WTC11 (cell line): ENCODE measurements around the gene HDDC3. TPM values are rescaled to one million over a fixed set of nuclear protein-coding genes. Genes with fewer than 3 reads are reported as not detected.
A peak's percentile ranks its signal among the peaks of the same experiment; 100 is the strongest.

Experiments used
- ATAC-seq: fragments of 200-7000 bp; cut with Tn5 transposase; 2 replicates; pipeline ENCODE4 v1.10.0; 2021; ENCODE audit warnings: mild to moderate bottlenecking, moderate library complexity
- CTCF ChIA-PET: fragments of 300-600 bp; sonication (Branson Sonifier 250); formaldehyde crosslinking; loops from one replicate; lab custom pipeline; 2021; ENCODE audit warnings: antibody characterized with exemption; lab: Charles Lee
- POLR2A ChIA-PET: fragments of 350-600 bp; sonication (Branson Sonifier 250); formaldehyde crosslinking; loops from one replicate; lab custom pipeline; 2021; ENCODE audit warnings: antibody characterized with exemption; lab: Charles Lee
- DNase-seq: peaks from one replicate; pipeline ENCODE4 v3.0.0; 2021; ENCODE audit warnings: low spot score
- H3K27ac Mint-ChIP-seq: 2 replicates; pipeline ENCODE4 v1.8.0; 2021; ENCODE audit warnings: mixed read lengths
- H3K27me3 Mint-ChIP-seq: 2 replicates; pipeline ENCODE4 v1.8.0; 2021; ENCODE audit warnings: low read depth, mild to moderate bottlenecking, moderate library complexity, mixed read lengths
- H3K36me3 Mint-ChIP-seq: 2 replicates; pipeline ENCODE4 v1.8.0; 2021; ENCODE audit warnings: mixed read lengths
- H3K4me1 Mint-ChIP-seq: 2 replicates; pipeline ENCODE4 v1.8.0; 2022; ENCODE audit warnings: mixed read lengths
- H3K4me3 Mint-ChIP-seq: 2 replicates; pipeline ENCODE4 v1.8.0; 2021; ENCODE audit warnings: mild to moderate bottlenecking, moderate library complexity, mixed read lengths
- H3K9me3 Mint-ChIP-seq: 2 replicates; pipeline ENCODE4 v1.8.0; 2021; ENCODE audit warnings: mixed read lengths
- ARID4B ChIP-seq: sonication (generic); formaldehyde crosslinking; IDR thresholded peaks from 2 replicates; pipeline ENCODE4 v1.8.0; 2023; ENCODE audit warnings: missing genetic modification reagents, mild to moderate bottlenecking, borderline replicate concordance
- FOXP4 ChIP-seq: sonication (generic); formaldehyde crosslinking; IDR thresholded peaks from 2 replicates; pipeline ENCODE4 v1.8.0; 2022; ENCODE audit warnings: mild to moderate bottlenecking, missing genetic modification reagents
- GTF2I ChIP-seq: fragments of 250-450 bp; sonication (Bioruptor Pico); conservative IDR thresholded peaks from 2 replicates; pipeline ENCODE4 v1.4.0; 2021; ENCODE audit warnings: mild to moderate bottlenecking
- SMAD3 ChIP-seq: sonication (generic); formaldehyde crosslinking; IDR thresholded peaks from 2 replicates; pipeline ENCODE4 v1.8.0; 2022; ENCODE audit warnings: missing genetic modification reagents, mild to moderate bottlenecking, borderline replicate concordance
- SMAD4 ChIP-seq: sonication (generic); formaldehyde crosslinking; IDR thresholded peaks from 2 replicates; pipeline ENCODE4 v1.8.0; 2022; ENCODE audit warnings: mild to moderate bottlenecking, missing genetic modification reagents
- SOX15 ChIP-seq: fragments of 250-450 bp; sonication (Bioruptor Pico); IDR thresholded peaks from 2 replicates; pipeline ENCODE4 v1.9.0; 2021; ENCODE audit warnings: mild to moderate bottlenecking
- STAT6 ChIP-seq: sonication (generic); formaldehyde crosslinking; conservative IDR thresholded peaks from 2 replicates; pipeline ENCODE4 v1.8.1; 2023; ENCODE audit warnings: mild to moderate bottlenecking, low read depth, missing genetic modification reagents, moderate library complexity
- TP53 ChIP-seq: sonication (generic); formaldehyde crosslinking; IDR thresholded peaks from 2 replicates; pipeline ENCODE4 v1.8.1; 2023; ENCODE audit warnings: mild to moderate bottlenecking, missing genetic modification reagents
- USF2 ChIP-seq: sonication (generic); formaldehyde crosslinking; IDR thresholded peaks from 2 replicates; pipeline ENCODE4 v1.8.1; 2023; ENCODE audit warnings: mild to moderate bottlenecking, missing genetic modification reagents, moderate library complexity
- ZNF138 ChIP-seq: sonication (generic); formaldehyde crosslinking; conservative IDR thresholded peaks from 2 replicates; pipeline ENCODE4 v1.8.1; 2022; ENCODE audit warnings: mild to moderate bottlenecking, moderate library complexity, missing genetic modification reagents
- ZNF532 ChIP-seq: fragments of 250-450 bp; sonication (Bioruptor Pico); IDR thresholded peaks from 2 replicates; pipeline ENCODE4 v1.9.0; 2021; ENCODE audit warnings: mild to moderate bottlenecking, borderline replicate concordance
- total RNA-seq: library from RNA; stranded (reverse); gene quantifications from 3 replicates; pipeline ENCODE4 v1.2.3, GENCODE V29; 2021
- TF ChIP-seq, protein P1 (sequence below): fragments of 250-450 bp; sonication (Bioruptor Pico); conservative IDR thresholded peaks from 2 replicates; pipeline ENCODE4 v1.9.0; 2021; ENCODE audit warnings: mild to moderate bottlenecking

HDDC3 gene
- total RNA-seq, 1 experiment from 2014 or later = 16.4 TPM

DNA sequence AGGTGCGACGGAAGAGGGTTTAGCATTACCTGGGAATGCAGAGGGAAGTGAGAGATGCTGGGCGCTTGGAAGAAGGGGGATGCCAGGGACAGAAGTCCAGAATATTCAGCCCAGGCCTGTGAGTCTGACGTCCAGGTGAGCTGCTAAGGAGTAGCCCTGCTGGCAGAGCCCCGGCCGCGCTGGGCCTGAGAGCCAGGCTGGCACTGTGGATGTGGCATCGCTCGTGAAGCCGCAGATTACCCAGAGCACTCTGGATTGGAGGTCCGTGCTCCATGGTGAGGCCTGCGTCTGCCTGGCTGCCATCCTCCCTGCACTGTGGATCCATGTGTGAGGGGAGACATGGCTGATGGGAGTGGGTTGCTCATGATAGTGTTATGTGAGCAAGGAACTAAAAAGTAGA, 14.8 kb downstream of the HDDC3 start:
- H3K27me3 Mint-ChIP-seq = no peaks in the 10 kb centered on the region; the same call in 1 of the 2 replicates
- CTCF ChIA-PET = interaction anchor here (1.4 to 2.6 kb wide), 2 partner anchors 14 to 15 kb away, joined by 4 to 24 read pairs; partner anchors contain the start of genes HDDC3 and MAN2A2
- DNase-seq (no peak), ATAC-seq (no peak)
- TF ChIP-seq SMAD4 (CRISPR knock-in tag) (no peak), FOXP4 (CRISPR knock-in tag) (no peak), ZNF532 (CRISPR knock-in tag) (no peak), TP53 (CRISPR knock-in tag) (no peak), SOX15 (CRISPR knock-in tag) (no peak), GTF2I (CRISPR knock-in tag) (no peak), USF2 (CRISPR knock-in tag) (no peak), ZNF138 (CRISPR knock-in tag) (no peak), SMAD3 (CRISPR knock-in tag) (no peak), ARID4B (CRISPR knock-in tag) (no peak), STAT6 (CRISPR knock-in tag) (no peak)
- TF ChIP-seq, protein P1, sequence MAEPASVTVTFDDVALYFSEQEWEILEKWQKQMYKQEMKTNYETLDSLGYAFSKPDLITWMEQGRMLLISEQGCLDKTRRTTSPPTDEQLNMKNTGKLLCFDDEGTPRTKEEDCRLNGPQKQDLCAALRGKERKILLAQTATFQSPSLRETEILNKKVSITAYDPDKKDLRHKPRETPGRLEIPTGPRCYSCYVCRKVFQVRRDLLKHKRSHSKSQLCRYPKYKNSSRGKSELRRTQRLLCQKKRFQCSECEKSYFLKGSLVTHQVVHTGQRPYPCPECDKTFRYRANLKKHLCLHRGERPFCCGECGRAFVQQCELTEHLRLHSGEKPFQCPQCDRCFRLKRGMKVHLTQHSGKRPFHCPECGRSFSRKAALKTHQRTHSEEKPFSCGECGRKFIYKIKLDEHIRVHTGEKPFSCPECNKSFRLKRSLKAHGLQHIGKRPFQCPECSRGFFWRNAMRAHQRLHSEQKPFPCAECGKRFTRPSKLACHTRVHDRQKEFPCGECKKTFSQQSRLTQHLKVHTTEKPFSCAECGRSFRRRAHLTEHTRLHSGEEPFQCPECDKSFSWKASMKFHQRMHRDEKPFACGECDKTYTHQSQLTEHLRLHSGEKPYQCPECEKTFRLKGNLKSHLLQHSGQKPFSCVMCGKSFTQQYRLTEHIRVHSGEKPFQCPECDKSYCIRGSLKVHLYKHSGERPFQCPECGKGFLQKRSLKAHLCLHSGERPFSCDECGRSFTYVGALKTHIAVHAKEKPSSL (CRISPR knock-in tag) = no peak
- POLR2A ChIA-PET = no interaction called here
- H3K27ac Mint-ChIP-seq = peak overlapping the region; percentile 17; the same call in 1 of the 2 replicates
- peaks cover 6% of the 10 kb centered on the region; the same call in 1 of the 2 replicates for H3K4me1 Mint-ChIP-seq
- no peaks in the 10 kb centered on the region for H3K9me3 Mint-ChIP-seq
- peaks cover 15% of the 10 kb centered on the region for H3K36me3 Mint-ChIP-seq
- no peak overlapping the region for H3K4me3 Mint-ChIP-seq
